Large intestine (tissue), 3 donors: ENCODE data around the gene E2F6. TPM values are rescaled to one million over a fixed set of nuclear protein-coding genes. Genes with fewer than 3 reads are reported as not detected.

ENCODE experiments used
- DNase-seq, 2 donors: peaks; one replicate each; pipeline versions ENCODE4 v3.0.0 to v3.0.0-alpha.2; 2013
- H3K27ac ChIP-seq: one replicate; pipeline ENCODE4 v1.5.1; 2013; ENCODE audit warnings: low read length
- H3K27me3 ChIP-seq: 2 replicates; pipeline ENCODE4 v1.6.1; 2013; ENCODE audit warnings: low read length; ENCODE audit not compliant: control insufficient read depth, insufficient read depth
- H3K36me3 ChIP-seq: 2 replicates; pipeline ENCODE4 v1.6.1; 2013; ENCODE audit warnings: low read length; ENCODE audit not compliant: control insufficient read depth, insufficient read depth
- H3K4me1 ChIP-seq: one replicate; pipeline ENCODE4 v1.6.1; 2013; ENCODE audit warnings: low read length; ENCODE audit not compliant: control insufficient read depth, insufficient read depth
- H3K4me3 ChIP-seq: one replicate; pipeline ENCODE4 v1.5.1; 2013; ENCODE audit warnings: low read length
- H3K9me3 ChIP-seq: one replicate; pipeline ENCODE4 v1.6.1; 2013; ENCODE audit warnings: mild to moderate bottlenecking, low read depth, low read length, moderate library complexity; ENCODE audit not compliant: control insufficient read depth
- WGBS: methylation state at CpG from one replicate; pipeline ENCODE4 v1.1.5; 2013; ENCODE audit warnings: low lambda C conversion rate; ENCODE audit not compliant: insufficient coverage; 5-methylcytosine and 5-hydroxymethylcytosine counted together
- polyA plus RNA-seq: library from polyadenylated mRNA; unstranded; fragments of 120-200 nt; gene quantifications from one replicate; pipeline ENCODE4 v1.2.1, GENCODE V29; 2013

The E2F6 gene
- polyA plus RNA-seq, 1 donor: 15.3 TPM

DNA sequence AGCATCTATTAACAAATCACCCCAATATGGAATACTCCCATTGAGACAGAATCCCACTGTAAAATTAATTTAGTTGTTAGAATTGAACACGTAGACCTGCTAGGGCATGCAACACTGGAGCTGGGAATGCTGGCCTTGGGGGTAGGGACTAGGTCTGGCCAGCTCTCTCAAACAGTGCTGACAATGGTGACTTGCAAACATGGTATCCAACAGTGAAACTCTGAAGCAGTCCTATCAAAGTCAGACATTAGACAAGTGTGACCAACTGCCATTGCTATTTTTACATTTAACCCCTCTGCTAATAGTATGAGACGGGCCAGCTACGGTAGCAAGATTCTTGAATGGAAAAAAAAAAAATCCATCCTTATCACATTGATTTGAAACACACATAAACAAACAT lies 7.2 kb downstream of the E2F6 start:
- Histone ChIP-seq H3K27ac (no peak overlapping the region), H3K9me3 (no peaks in the 10 kb centered on the region), H3K27me3 (no peaks in the 10 kb centered on the region), H3K36me3 (peaks cover 6% of the 10 kb centered on the region), H3K4me1 (no peaks in the 10 kb centered on the region), H3K4me3 (no peak overlapping the region)
- WGBS: no CpG with 5 or more reads among the region's 3 CpGs
- DNase-seq: no peak

DNA sequence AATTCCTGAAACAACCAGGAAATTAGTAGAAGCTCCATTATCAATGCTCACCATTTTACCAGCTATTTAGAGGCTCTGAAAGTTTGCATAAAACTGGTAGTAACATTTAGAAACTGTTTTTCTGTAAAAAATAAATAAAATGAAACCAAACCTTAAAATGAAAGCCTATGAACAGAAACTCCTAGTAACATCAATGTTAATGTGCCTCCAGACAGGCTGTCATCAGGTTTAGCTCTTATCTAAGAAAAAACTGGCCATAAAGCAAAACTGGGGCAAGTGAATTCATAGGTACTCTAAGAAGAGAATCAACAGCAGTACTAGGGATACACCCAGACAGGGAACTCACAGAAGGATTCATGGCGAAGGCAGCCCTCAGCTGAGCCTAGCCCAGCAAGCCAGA lies 8.0 kb downstream of the E2F6 start:
- no peak overlapping the region for H3K4me3 ChIP-seq
- peaks cover 7% of the 10 kb centered on the region for H3K36me3 ChIP-seq
- 71% methylated on average over 1 of the region's 1 CpG for WGBS
- no peaks in the 10 kb centered on the region for H3K27me3 ChIP-seq
- H3K27ac ChIP-seq: no peak overlapping the region
- no peaks in the 10 kb centered on the region for H3K9me3 ChIP-seq
- DNase-seq: no peak
- H3K4me1 ChIP-seq: no peaks in the 10 kb centered on the region

DNA sequence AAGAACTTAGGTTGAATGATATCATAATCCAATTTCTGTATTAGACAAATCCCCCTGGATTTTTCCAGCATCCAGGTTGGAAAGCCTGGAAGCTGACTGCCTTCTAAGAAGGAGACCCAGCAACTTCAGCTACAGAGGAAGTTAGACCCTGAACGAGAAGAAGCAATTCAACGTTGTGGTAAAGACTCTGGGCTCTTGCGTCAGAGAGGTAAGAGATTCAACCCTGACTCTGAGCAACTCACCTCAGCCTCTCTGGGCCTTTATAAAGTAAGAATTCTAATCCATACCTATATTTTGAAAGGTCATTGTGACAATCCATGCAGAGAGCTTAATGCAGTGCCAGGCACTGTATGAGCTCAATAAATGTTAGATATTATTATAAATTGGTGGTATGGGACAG lies 9.7 kb downstream of the E2F6 start:
- H3K27ac ChIP-seq: no peak overlapping the region
- WGBS: 50% methylated on average over 2 of the region's 3 CpGs

DNA sequence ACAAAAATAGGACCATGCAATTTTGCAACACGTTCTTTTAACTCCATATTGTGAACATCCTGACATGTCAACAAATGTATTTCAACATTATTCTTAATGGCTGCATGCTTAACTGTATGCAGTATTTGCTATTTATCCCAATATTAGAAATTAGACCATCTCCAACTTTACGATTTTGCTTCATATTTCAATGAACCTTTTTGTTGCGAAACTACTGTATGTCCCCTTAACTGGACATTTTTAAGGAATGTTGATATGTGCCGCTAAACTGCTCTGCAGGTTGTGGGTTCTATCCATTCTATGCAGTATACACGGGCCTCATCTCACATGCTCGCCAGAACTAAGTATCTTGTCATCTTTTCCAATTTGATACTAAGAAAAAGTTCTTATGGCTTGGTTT lies 11.1 kb downstream of the E2F6 start:
- 100% methylated on average over 3 of the region's 6 CpGs for WGBS
- no peak overlapping the region for H3K27ac ChIP-seq
- H3K27me3 ChIP-seq: no peaks in the 10 kb centered on the region
- no peaks in the 10 kb centered on the region for H3K4me1 ChIP-seq
- peaks cover 23% of the 10 kb centered on the region for H3K36me3 ChIP-seq
- no peak for DNase-seq
- no peaks in the 10 kb centered on the region for H3K9me3 ChIP-seq
- H3K4me3 ChIP-seq: no peak overlapping the region

More for the DNA sequence above, 9.7 kb downstream of the E2F6 start:
- no peaks in the 10 kb centered on the region for H3K4me1 ChIP-seq
- no peaks in the 10 kb centered on the region for H3K9me3 ChIP-seq
- H3K4me3 ChIP-seq: no peak overlapping the region
- DNase-seq: no peak
- peaks cover 16% of the 10 kb centered on the region for H3K36me3 ChIP-seq
- no peaks in the 10 kb centered on the region for H3K27me3 ChIP-seq

DNA sequence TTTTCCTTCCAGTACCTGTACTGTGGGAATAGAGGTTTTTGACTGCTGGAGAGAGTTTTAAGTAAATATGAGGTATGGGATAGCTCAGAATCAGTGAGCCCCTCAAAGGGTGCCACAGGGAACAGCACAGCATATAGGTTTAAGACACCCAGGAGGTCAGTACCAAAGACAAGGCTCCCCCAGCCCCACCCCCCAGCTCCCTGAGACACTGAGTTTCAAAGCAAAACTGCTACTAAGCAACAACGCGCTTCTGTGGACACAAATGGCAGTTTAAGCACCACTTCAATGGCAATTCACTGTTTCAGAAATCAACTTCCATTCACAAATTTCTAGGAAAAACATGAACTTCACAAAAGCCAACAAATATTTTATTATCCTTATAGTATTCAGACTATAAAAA lies 15.2 kb downstream of the E2F6 start:
- H3K4me3 ChIP-seq: no peak overlapping the region
- DNase-seq: no peak
- WGBS: no CpG with 5 or more reads among the region's 2 CpGs
- H3K27me3 ChIP-seq: no peaks in the 10 kb centered on the region
- no peaks in the 10 kb centered on the region for H3K9me3 ChIP-seq
- H3K36me3 ChIP-seq: peaks cover 53% of the 10 kb centered on the region
- H3K27ac ChIP-seq: no peak overlapping the region
- no peaks in the 10 kb centered on the region for H3K4me1 ChIP-seq

DNA sequence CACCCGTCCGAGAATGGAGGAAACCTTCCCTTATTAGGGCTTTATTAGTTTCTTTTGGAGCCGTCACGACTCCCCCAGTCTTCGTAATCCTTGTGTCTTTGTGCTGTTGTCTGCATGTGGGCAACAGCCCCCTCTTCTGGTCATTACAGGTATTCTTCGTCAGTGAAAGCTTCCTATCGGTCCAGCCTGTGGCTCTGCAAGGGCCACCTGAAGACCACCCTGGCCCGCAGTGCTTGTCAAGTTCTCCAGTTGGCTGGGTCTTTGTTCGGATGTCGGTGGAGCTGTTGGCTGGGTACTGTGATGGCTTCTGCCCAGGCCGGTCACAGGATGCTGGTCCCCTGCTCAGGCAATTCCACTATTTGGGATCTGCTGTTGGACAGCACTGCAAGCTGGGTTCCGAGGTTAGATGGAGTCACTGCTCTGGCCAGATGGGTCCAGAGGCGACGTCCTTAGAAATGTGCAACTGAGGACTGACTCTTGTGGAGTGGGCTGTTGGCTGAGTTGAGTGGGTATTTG lies 19.2 kb downstream of the E2F6 start:
- no peak overlapping the region for H3K4me3 ChIP-seq
- no peaks in the 10 kb centered on the region for H3K4me1 ChIP-seq
- H3K36me3 ChIP-seq: peaks cover 59% of the 10 kb centered on the region
- 28% methylated on average over 5 of the region's 14 CpGs for WGBS
- H3K9me3 ChIP-seq: peaks cover 3% of the 10 kb centered on the region
- no peaks in the 10 kb centered on the region for H3K27me3 ChIP-seq
- peak; percentile 46 to 57 for DNase-seq
- H3K27ac ChIP-seq: no peak overlapping the region

DNA sequence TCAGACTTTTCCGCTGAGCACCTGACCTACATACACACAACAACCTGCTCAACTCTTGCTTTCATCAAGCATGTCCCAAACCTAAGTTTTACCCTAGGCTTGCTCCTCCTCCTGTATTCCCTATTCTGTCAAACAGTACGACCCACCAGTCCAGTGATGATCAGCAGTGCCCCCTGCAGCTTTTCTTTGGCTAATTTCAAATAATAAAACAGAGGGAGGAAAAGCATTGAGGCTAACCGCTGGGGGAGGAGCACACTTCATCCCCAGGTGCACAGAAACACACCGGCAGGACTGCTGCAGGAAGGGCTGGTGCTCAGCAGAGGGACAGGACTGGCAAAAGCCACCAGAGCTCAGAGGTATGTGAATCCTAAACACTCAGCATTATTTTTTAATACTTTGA lies 21.2 kb downstream of the E2F6 start:
- peaks cover 56% of the 10 kb centered on the region for H3K36me3 ChIP-seq
- no peak for DNase-seq
- no peak overlapping the region for H3K27ac ChIP-seq
- no peaks in the 10 kb centered on the region for H3K27me3 ChIP-seq
- no peak overlapping the region for H3K4me3 ChIP-seq
- no peaks in the 10 kb centered on the region for H3K4me1 ChIP-seq
- no CpG with 5 or more reads among the region's 4 CpGs for WGBS
- H3K9me3 ChIP-seq: peaks cover 9% of the 10 kb centered on the region

DNA sequence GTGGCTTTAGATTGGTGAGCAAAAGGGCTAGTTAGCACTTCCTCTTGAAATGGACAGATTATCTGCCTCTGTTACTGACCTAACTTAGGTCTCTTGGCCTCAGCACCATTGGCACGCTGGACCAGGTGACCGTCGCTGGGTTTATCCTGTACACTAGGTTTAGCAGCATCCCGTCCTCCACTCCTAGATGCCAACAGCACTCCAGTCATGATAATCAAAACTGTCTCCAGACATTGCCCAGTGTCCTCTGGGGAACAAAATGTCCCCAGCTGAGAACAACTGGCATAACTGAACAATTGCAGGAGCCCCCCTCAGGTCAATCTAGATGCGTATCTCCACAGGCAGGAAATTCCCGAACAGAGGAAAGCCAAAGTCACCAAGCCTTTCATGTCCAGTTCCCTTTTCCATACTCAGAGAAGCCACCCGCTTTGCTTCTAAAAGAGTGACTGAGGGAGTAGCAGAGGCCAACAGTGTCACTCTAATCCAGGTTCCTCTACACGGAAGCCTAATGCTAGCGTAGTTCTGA lies 27.3 kb downstream of the E2F6 start:
- WGBS: 100% methylated on average over 1 of the region's 9 CpGs
- Histone ChIP-seq H3K9me3 (peaks cover 10% of the 10 kb centered on the region), H3K4me3 (no peak overlapping the region), H3K4me1 (no peaks in the 10 kb centered on the region), H3K27ac (no peak overlapping the region), H3K27me3 (no peaks in the 10 kb centered on the region), H3K36me3 (peaks cover 15% of the 10 kb centered on the region)
- DNase-seq: no peak

DNA sequence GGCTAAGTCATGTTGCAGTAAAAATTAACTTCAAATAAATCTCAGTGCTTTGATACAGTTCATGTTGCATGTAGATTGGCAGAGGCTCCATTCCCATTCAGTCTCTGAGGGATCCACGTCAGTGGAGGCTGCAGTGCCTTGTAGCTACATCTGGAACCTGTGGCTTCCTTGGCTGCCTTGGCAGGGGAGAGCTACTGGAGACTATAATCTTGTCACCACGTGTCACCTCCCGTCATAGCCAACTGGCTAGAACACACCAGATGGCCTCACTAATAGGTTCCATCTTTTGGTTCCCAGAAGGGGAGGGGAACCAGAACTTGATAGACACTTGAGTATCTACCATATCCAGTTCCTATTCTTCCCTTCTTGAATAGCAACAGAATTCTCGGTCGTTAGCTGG lies 28.4 kb downstream of the E2F6 start:
- no peak overlapping the region for H3K27ac ChIP-seq
- H3K27me3 ChIP-seq: no peaks in the 10 kb centered on the region
- H3K4me3 ChIP-seq: no peak overlapping the region
- WGBS: 100% methylated on average over 1 of the region's 5 CpGs
- DNase-seq: no peak
- H3K36me3 ChIP-seq: peaks cover 12% of the 10 kb centered on the region
- no peaks in the 10 kb centered on the region for H3K4me1 ChIP-seq
- H3K9me3 ChIP-seq: peaks cover 10% of the 10 kb centered on the region

DNA sequence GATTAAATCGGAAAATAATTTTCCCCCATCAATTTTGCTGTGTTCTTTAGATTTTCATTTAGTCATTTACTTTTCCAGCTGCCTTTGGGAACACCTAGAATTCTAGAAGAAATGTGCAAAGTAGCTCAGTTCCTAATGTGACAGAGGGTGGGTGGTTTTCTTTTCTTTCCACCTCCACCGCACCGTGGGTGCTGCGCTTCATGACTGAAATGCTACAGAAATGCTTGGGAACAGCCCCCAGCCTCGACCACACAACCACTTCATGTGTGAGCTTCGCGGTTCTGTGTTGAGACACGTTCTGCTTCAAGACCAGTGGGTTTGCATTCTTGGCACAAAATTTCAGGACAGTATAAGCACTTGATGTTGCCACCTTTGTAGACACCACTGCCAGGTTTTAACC lies 30.9 kb downstream of the E2F6 start:
- Histone ChIP-seq H3K27me3 (no peaks in the 10 kb centered on the region), H3K4me1 (no peaks in the 10 kb centered on the region), H3K4me3 (no peak overlapping the region), H3K27ac (no peak overlapping the region), H3K9me3 (peaks cover 4% of the 10 kb centered on the region), H3K36me3 (peaks cover 2% of the 10 kb centered on the region)
- WGBS: no CpG with 5 or more reads among the region's 8 CpGs
- no peak for DNase-seq

DNA sequence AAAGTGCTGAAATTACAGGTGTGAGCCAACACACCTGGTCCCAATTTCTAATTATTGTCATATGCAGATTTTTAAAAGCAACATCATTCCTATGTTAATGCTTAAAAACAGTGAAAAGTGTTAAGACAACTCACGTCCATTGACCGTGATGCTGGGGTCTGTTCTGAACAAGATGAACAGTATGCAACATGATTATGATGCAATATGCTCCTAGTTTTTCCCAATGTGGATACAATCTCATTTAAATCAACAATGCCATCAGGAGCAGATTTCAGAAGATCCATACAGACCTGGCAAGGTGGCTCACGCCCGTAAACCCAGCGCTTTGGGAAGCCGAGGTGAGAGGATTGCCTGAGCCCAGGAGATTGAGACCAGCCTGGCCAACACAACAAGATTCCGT lies 31.5 kb downstream of the E2F6 start:
- no peaks in the 10 kb centered on the region for H3K9me3 ChIP-seq
- H3K4me3 ChIP-seq: no peak overlapping the region
- H3K27me3 ChIP-seq: no peaks in the 10 kb centered on the region
- DNase-seq: no peak
- WGBS: no CpG with 5 or more reads among the region's 7 CpGs
- H3K27ac ChIP-seq: no peak overlapping the region
- no peaks in the 10 kb centered on the region for H3K4me1 ChIP-seq
- H3K36me3 ChIP-seq: no peaks in the 10 kb centered on the region
